ENCODE data around the gene ADGRL2. TPM values are rescaled to one million over a fixed set of nuclear protein-coding genes. Genes with fewer than 3 reads are reported as not detected.

Gene ADGRL2
- total RNA-seq (ENCODE audit: unreplicated experiment) = 85.4 TPM
- long read RNA-seq, partial matches to known transcripts = 0 of 1 reads
- long read RNA-seq, other reads (novel, unspliced or antisense) = 1 of 1 reads

DNA sequence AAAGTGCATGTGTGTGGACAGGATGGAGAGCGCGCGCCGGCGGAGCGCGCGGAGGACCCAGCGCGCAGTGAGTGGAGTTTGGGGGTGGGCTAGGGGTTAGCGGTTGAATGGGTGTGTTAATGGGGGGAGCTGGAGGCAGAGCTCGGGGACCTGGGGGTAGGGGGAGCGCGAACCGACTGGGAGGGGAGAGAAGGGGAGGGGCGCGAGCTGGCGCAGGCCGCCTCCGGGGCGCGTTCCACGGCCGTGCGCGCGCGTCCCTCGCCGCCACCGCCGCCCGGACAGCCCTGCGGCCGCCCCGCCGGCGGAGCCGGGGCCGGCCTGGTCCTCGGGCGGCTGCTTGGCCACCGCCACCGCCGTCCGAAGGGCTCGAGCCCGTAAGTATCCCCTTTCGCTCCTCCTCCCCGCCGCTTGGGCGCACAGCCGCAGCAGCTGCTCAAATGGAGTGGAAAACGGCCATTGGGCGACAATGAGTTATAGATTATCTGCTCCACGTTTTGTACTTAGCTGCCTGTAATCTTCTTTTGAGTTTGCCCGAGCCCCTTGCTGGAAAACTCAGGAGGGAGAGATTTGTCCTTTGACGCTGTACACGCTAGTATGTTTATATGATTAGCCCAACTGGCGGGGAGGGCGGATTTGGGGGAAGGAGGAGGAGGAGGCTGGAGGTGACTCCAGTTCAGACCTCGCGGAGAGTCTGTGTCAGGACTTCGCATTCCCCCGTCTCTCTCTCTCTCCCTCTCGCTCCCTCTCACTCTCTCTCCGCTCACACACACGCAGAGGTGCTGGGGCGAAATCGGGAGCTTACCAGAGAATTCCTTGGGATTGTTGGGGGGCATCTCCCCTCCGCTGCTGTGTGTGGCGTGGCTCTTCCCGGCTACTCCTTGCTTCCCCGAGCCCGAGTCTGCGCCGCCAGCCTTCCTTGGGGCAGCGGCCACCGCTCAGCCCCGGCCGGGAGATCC, at the start of gene ADGRL2:
TSS of gene ADGRL2 (plus strand) at position 240 of the 956 bp plus-strand sequence. CDS start 36,051 bp downstream, outside the sequence.
- TF ChIP-seq, protein P1, sequence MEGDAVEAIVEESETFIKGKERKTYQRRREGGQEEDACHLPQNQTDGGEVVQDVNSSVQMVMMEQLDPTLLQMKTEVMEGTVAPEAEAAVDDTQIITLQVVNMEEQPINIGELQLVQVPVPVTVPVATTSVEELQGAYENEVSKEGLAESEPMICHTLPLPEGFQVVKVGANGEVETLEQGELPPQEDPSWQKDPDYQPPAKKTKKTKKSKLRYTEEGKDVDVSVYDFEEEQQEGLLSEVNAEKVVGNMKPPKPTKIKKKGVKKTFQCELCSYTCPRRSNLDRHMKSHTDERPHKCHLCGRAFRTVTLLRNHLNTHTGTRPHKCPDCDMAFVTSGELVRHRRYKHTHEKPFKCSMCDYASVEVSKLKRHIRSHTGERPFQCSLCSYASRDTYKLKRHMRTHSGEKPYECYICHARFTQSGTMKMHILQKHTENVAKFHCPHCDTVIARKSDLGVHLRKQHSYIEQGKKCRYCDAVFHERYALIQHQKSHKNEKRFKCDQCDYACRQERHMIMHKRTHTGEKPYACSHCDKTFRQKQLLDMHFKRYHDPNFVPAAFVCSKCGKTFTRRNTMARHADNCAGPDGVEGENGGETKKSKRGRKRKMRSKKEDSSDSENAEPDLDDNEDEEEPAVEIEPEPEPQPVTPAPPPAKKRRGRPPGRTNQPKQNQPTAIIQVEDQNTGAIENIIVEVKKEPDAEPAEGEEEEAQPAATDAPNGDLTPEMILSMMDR (IDR thresholded peaks at IDR 0.05; ENCODE audit: unreplicated experiment) = no peak
- Mint-ChIP-seq H3K4me1 (ENCODE audit: unreplicated experiment) (peaks cover 25% of the 10 kb centered on the region), H3K4me3 (ENCODE audit: unreplicated experiment) (peak within 1 kb of the TSS; percentile 100), H3K9me3 (ENCODE audit: unreplicated experiment) (no peaks in the 10 kb centered on the region), H3K36me3 (ENCODE audit: low read depth, unreplicated experiment) (peaks cover 3% of the 10 kb centered on the region), H3K27me3 (ENCODE audit: unreplicated experiment) (peaks cover 22% of the 10 kb centered on the region), H3K27ac (ENCODE audit: unreplicated experiment) (peak within 1 kb of the TSS; percentile 99)
- peak; percentile 68 for DNase-seq (ENCODE audit: low spot score)

DNA sequence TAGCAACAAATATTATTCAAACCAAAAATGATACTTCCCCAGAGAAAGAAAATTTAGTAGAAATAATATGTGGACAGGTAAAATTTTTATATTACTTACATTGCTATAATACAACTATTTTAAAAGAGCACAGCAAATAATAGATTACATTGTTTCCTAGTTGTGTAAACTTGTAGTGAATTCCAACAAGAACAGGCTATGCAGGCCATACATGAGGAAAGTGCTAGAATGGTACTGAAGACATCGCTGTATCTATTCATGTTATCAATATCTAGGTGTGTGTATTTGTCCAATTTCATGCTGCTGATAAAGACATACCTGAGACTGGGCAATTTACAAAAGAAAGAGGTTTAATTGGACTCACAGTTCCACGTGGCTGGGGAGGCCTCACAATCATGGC, 47.9 kb upstream of the ADGRL2 start:
- H3K4me1 Mint-ChIP-seq (ENCODE audit: unreplicated experiment) = no peaks in the 10 kb centered on the region
- H3K36me3 Mint-ChIP-seq (ENCODE audit: low read depth, unreplicated experiment) = no peaks in the 10 kb centered on the region
- TF ChIP-seq, protein P1 (IDR thresholded peaks at IDR 0.05; ENCODE audit: unreplicated experiment) = no peak
- no peak for DNase-seq (ENCODE audit: low spot score)
- H3K27ac Mint-ChIP-seq (ENCODE audit: unreplicated experiment) = no peak overlapping the region
- H3K27me3 Mint-ChIP-seq (ENCODE audit: unreplicated experiment) = no peaks in the 10 kb centered on the region
- H3K9me3 Mint-ChIP-seq (ENCODE audit: unreplicated experiment) = no peaks in the 10 kb centered on the region
- no peak overlapping the region for H3K4me3 Mint-ChIP-seq (ENCODE audit: unreplicated experiment)

DNA sequence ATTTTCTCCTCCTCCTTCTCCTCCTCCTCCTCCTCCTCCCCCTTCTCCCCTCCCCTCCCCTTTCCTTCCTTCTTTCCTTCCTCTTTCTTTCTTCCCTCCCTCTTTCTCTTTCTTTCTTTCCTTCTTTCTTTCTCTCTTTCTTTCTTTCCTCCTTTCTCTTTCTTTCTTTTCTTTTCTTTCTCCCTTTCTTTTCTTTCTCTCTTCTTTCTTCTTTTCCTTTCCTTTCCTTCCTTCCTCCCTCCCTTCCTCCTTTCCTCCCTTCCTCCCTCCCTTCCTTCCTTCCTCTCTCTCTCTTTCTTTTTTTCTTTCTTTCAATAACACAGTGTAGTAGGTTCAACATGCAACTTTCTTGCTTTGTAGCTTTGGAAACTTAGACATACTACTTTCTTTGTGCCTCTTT, 46.3 kb upstream of the ADGRL2 start:
- TF ChIP-seq, protein P1 (IDR thresholded peaks at IDR 0.05; ENCODE audit: unreplicated experiment) = no peak
- Mint-ChIP-seq H3K36me3 (ENCODE audit: low read depth, unreplicated experiment) (no peaks in the 10 kb centered on the region), H3K27me3 (ENCODE audit: unreplicated experiment) (no peaks in the 10 kb centered on the region), H3K4me1 (ENCODE audit: unreplicated experiment) (no peaks in the 10 kb centered on the region), H3K9me3 (ENCODE audit: unreplicated experiment) (no peaks in the 10 kb centered on the region), H3K4me3 (ENCODE audit: unreplicated experiment) (no peak overlapping the region), H3K27ac (ENCODE audit: unreplicated experiment) (no peak overlapping the region)
- no peak for DNase-seq (ENCODE audit: low spot score)

DNA sequence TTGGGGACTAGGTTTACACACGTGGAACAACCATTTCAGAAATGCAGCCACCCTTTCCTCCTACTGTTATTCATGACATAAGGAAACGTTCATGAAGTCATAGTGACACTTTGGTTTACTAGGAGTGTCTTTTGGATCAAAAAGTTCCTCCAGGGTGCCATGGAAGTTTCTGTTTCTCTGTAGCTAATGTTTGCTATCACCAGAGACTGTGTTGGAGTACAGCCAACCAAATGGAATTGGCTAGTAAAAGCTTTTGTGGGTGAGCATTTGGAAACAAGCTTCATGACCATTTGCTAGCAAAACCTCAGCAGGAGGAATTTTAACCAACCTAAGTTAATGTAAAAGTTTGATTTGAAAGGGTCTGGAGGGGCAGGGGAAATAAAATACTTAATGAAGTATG, 43.9 kb upstream of the ADGRL2 start:
- Mint-ChIP-seq H3K4me1 (ENCODE audit: unreplicated experiment) (no peaks in the 10 kb centered on the region), H3K9me3 (ENCODE audit: unreplicated experiment) (no peaks in the 10 kb centered on the region), H3K36me3 (ENCODE audit: low read depth, unreplicated experiment) (no peaks in the 10 kb centered on the region), H3K4me3 (ENCODE audit: unreplicated experiment) (no peak overlapping the region), H3K27ac (ENCODE audit: unreplicated experiment) (no peak overlapping the region), H3K27me3 (ENCODE audit: unreplicated experiment) (no peaks in the 10 kb centered on the region)
- no peak for DNase-seq (ENCODE audit: low spot score)
- TF ChIP-seq, protein P1 (IDR thresholded peaks at IDR 0.05; ENCODE audit: unreplicated experiment) = no peak
